Epithelial cell of proximal tubule (primary cell): Measurements from ENCODE around the gene BMPR1A. TPM values are rescaled to one million over a fixed set of nuclear protein-coding genes. Genes with fewer than 3 reads are reported as not detected.

Experiments used
- DNase-seq: peaks from one replicate; pipeline ENCODE4 v3.0.0-alpha.2; 2011; ENCODE audit warnings: low read depth
- H3K4me3 ChIP-seq: 2 replicates; pipeline ENCODE4 v1.5.1; 2011; ENCODE audit warnings: low read depth, mild to moderate bottlenecking, low read length
- total RNA-seq: library from RNA; depleted of rRNA; stranded (reverse); fragments of >200 nt; gene quantifications from 2 replicates; pipeline ENCODE4 v1.2.3, GENCODE V29; 2015
- TF ChIP-seq, protein P1 (sequence below): conservative IDR thresholded peaks from 2 replicates; pipeline ENCODE4 v1.5.1; 2012; ENCODE audit warnings: low read depth, mild to moderate bottlenecking, low read length

The BMPR1A gene
- total RNA-seq, 1 donor from 2014 or later: 15.5 TPM

DNA sequence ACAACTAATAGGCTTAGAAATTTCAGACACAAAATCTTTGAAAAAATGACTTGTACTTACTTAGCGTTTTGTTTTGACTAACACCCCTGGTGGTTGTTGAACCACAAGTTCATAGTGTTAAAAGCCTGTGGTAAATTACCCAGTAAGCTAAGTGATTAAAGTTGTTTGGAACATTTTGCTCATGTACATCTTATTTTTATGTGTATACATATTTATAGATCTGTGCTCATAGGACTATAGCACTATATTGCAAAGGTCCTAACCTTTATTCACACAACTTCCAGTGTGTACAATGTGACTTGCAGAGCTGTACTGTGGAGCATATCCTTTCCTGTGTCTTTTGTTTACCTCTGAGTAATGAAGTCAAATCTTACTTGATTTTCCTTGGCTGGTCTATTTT lies 79.6 kb downstream of the BMPR1A start:
- DNase-seq: no peak
- TF ChIP-seq, protein P1, sequence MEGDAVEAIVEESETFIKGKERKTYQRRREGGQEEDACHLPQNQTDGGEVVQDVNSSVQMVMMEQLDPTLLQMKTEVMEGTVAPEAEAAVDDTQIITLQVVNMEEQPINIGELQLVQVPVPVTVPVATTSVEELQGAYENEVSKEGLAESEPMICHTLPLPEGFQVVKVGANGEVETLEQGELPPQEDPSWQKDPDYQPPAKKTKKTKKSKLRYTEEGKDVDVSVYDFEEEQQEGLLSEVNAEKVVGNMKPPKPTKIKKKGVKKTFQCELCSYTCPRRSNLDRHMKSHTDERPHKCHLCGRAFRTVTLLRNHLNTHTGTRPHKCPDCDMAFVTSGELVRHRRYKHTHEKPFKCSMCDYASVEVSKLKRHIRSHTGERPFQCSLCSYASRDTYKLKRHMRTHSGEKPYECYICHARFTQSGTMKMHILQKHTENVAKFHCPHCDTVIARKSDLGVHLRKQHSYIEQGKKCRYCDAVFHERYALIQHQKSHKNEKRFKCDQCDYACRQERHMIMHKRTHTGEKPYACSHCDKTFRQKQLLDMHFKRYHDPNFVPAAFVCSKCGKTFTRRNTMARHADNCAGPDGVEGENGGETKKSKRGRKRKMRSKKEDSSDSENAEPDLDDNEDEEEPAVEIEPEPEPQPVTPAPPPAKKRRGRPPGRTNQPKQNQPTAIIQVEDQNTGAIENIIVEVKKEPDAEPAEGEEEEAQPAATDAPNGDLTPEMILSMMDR: no peak
- no peak overlapping the region for H3K4me3 ChIP-seq

DNA sequence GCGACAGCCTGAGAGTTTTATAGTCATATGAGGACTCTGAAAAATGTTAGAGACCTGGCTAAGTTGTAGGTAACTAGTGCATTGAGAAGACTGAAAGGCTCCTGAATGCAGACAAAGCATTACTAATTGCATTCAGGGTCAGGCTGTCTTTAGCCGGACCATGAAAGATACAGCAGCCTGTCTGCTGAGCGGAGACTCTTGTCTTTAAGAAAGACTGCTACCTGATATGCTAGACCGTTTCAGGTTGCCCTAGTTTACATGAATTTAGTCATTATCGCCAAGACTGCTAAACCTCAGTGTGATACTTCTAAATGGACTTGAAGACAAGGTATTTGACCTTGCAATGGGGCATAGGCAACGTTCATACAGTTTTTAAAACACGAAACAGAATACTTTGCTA lies 81.2 kb downstream of the BMPR1A start:
- no peak overlapping the region for H3K4me3 ChIP-seq
- TF ChIP-seq, protein P1: no peak
- DNase-seq: no peak

DNA sequence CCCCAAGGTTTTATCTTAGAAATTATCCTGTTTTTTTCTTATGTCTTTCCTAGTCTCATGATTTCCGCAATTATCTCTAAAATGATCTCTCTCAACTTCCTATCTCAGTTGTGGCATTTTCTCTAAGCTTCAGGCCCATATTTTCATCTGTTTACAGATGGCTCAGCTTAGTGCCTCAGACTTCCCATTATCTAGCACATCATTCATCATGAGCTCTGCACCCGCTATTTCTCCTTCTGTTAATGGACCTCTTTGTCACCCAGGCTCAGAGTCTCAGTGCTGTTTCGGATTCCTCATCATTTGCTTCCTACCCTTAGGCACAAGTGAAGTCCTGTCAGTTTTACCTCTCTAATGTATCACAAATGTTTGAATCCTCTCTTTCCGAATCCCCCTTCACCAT lies 84.1 kb downstream of the BMPR1A start:
- no peak overlapping the region for H3K4me3 ChIP-seq
- DNase-seq: no peak
- TF ChIP-seq, protein P1: no peak

DNA sequence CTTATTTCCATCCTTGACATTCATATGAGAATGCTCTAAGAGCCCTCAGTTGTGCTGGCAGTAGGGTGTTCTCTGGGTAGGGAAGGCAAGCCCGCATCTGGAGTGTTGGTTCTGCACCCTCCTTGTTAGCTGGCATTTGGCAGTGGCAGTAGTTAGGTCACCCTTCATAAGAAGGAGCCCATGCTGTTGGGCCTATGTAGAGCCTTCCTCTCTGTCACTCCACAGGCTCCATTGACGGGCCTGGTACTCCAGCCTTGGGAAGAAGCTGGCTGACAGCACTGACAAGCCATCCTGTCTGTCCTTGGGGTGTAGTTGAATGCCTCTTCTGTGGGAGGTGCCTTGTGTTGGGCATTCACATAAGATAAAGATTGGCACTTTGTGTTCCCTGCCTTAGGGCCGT lies 89.7 kb downstream of the BMPR1A start:
- TF ChIP-seq, protein P1: no peak
- no peak overlapping the region for H3K4me3 ChIP-seq
- DNase-seq: no peak

DNA sequence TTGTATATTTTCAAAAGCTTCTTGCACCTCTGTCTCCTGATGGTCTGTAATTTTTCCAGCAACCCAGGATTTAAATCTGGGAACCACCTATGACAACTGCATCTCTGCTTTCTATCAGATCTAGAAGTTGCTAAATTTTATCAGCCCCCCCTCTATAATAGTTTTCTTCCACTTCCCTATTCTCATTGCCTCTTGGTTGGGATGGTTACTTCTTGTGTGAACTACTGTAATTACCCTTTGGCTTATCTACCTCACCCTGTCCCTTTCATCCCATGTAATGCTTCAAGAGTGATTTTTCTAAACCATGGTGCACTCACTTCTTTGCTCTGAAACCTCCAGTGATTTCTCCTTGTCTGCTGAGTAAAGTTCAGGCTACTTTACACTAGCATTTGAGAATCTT lies 92.3 kb downstream of the BMPR1A start:
- TF ChIP-seq, protein P1: no peak
- H3K4me3 ChIP-seq: no peak overlapping the region
- DNase-seq: no peak

DNA sequence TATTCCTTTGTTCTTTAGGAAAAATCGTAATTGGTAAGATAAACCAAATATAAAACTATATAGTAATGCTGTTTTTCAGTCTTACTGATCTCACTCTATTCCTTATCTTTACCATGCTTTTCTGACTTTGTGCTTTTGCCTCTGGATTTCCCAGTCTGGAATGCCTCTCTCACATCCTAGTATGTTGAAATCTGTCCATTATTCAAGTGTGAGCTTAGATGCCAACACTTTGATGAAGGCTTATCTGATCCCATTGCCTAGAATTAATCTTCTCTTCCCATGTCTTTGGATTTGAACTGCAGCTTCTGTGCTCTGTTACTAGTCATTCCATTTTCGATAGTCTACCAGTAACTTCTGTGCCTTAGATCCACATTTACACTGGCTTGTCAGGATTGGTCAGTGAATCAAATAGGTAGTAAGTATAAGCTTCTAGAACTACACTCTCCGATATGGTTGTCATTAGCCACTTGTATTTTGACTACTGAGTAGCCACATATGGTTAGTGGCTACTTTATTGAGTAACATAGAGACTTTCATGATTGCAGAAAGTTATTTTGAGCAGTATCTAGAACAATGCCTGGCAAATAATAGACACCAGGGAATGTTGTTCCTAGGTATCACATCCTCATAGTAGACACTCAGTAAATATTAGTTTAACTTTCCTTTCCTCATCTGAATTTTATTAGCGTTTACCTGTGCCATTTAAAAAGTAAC lies 92.9 kb downstream of the BMPR1A start:
- H3K4me3 ChIP-seq: no peak overlapping the region
- no peak for DNase-seq
- TF ChIP-seq, protein P1: no peak

DNA sequence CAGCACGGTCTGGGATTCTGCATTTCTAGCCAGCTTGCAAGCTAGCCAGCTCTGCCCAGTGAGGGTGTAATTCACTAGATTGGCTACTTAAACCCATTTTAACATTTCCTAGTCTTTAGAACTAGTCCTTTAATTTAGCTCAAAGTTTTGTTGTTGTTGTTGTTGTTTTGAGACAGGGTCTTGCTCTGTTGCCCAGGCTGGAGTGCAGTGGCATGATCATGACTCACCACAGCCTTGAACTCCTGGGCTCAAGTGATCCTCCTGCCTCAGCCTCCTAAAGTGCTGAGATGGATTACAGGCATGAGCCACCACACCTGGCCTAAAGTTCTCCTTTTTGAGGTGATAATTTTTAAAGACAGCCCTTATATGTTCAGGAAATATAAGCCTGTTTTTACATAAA lies 94.1 kb downstream of the BMPR1A start:
- TF ChIP-seq, protein P1: no peak
- DNase-seq: no peak
- no peak overlapping the region for H3K4me3 ChIP-seq
